H9 (cell line): ENCODE results near the gene PER2. TPM values are rescaled to one million over a fixed set of nuclear protein-coding genes. Genes with fewer than 3 reads are reported as not detected.

Source experiments
- DNase-seq: peaks from one replicate; pipeline ENCODE4 v3.0.0-alpha.2; 2017
- H2AFZ ChIP-seq: one replicate; pipeline ENCODE4 v1.6.1; 2013; ENCODE audit warnings: mild to moderate bottlenecking, low read length, control low read depth, moderate library complexity
- H2AK5ac ChIP-seq: 2 replicates; pipeline ENCODE4 v1.6.1; 2013; ENCODE audit warnings: low read length, control low read depth, mixed read lengths; ENCODE audit not compliant: insufficient read length
- H2BK120ac ChIP-seq: one replicate; pipeline ENCODE4 v1.6.1; 2013; ENCODE audit warnings: low read depth, mild to moderate bottlenecking, low read length, control low read depth, inconsistent platforms; ENCODE audit not compliant: poor library complexity, severe bottlenecking
- H2BK12ac ChIP-seq: 2 replicates; pipeline ENCODE4 v1.6.1; 2013; ENCODE audit warnings: low read length, control low read depth, mixed read lengths, low read depth; ENCODE audit not compliant: insufficient read length
- H2BK15ac ChIP-seq: 2 replicates; pipeline ENCODE4 v1.6.1; 2013; ENCODE audit warnings: low read depth, low read length, control low read depth
- H2BK20ac ChIP-seq: one replicate; pipeline ENCODE4 v1.6.1; 2013; ENCODE audit warnings: low read depth, mild to moderate bottlenecking, low read length, control low read depth, inconsistent platforms; ENCODE audit not compliant: poor library complexity, severe bottlenecking
- H2BK5ac ChIP-seq: 2 replicates; pipeline ENCODE4 v1.6.1; 2013; ENCODE audit warnings: low read length, control low read depth, mixed read lengths; ENCODE audit not compliant: insufficient read length
- H3K14ac ChIP-seq: 2 replicates; pipeline ENCODE4 v1.6.1; 2013; ENCODE audit warnings: low read length, control low read depth; ENCODE audit not compliant: insufficient read depth
- H3K18ac ChIP-seq: 2 replicates; pipeline ENCODE4 v1.6.1; 2013; ENCODE audit warnings: low read depth, mild to moderate bottlenecking, mixed read lengths, low read length, control low read depth; ENCODE audit not compliant: insufficient read length
- H3K23ac ChIP-seq: 2 replicates; pipeline ENCODE4 v1.6.1; 2013; ENCODE audit warnings: low read length, control low read depth, mixed read lengths, low read depth; ENCODE audit not compliant: insufficient read length
- H3K23me2 ChIP-seq: 2 replicates; pipeline ENCODE4 v1.6.1; 2013; ENCODE audit warnings: low read depth, mild to moderate bottlenecking, mixed read lengths, low read length, control low read depth; ENCODE audit not compliant: insufficient read length, poor library complexity, severe bottlenecking
- H3K27ac ChIP-seq: 2 replicates; pipeline ENCODE4 v1.5.1; 2013; ENCODE audit warnings: low read length, control low read depth, mixed read lengths, low read depth; ENCODE audit not compliant: insufficient read length
- H3K27me3 ChIP-seq: 2 replicates; pipeline ENCODE4 v1.6.1; 2013; ENCODE audit warnings: low read length, control low read depth, inconsistent platforms; ENCODE audit not compliant: insufficient read depth
- H3K4ac ChIP-seq: 2 replicates; pipeline ENCODE4 v1.6.1; 2013; ENCODE audit warnings: low read depth, mild to moderate bottlenecking, control low read depth, inconsistent platforms, low read length, moderate library complexity
- H3K4me1 ChIP-seq: 2 replicates; pipeline ENCODE4 v1.6.1; 2013; ENCODE audit warnings: low read length, control low read depth, inconsistent platforms; ENCODE audit not compliant: insufficient read depth
- H3K4me2 ChIP-seq: 2 replicates; pipeline ENCODE4 v1.6.1; 2013; ENCODE audit warnings: low read length, control low read depth, mixed read lengths; ENCODE audit not compliant: insufficient read length, insufficient read depth
- H3K56ac ChIP-seq: 2 replicates; pipeline ENCODE4 v1.6.1; 2013; ENCODE audit warnings: low read depth, mild to moderate bottlenecking, mixed read lengths, low read length, control low read depth; ENCODE audit not compliant: insufficient read length
- H3K79me1 ChIP-seq: 2 replicates; pipeline ENCODE4 v1.6.1; 2013; ENCODE audit warnings: low read depth, mild to moderate bottlenecking, moderate library complexity, low read length, control low read depth, inconsistent platforms; ENCODE audit not compliant: insufficient read depth, poor library complexity, severe bottlenecking
- H3K79me2 ChIP-seq: 2 replicates; pipeline ENCODE4 v1.6.1; 2013; ENCODE audit warnings: low read length, control low read depth, inconsistent platforms; ENCODE audit not compliant: insufficient read depth
- H3K9ac ChIP-seq: 2 replicates; pipeline ENCODE4 v1.6.1; 2013; ENCODE audit warnings: low read length, control low read depth, mixed read lengths; ENCODE audit not compliant: insufficient read length; ENCODE audit errors: extremely low read depth
- H3K9me3 ChIP-seq: one replicate; pipeline ENCODE4 v1.6.1; 2013; ENCODE audit warnings: low read depth, low read length, inconsistent platforms; ENCODE audit not compliant: control insufficient read depth
- H3T11ph ChIP-seq: one replicate; pipeline ENCODE4 v1.6.1; 2013; ENCODE audit warnings: mild to moderate bottlenecking, low read length, control low read depth, inconsistent platforms
- H4K20me1 ChIP-seq: one replicate; pipeline ENCODE4 v1.6.1; 2013; ENCODE audit not compliant: control insufficient read depth, insufficient read length, insufficient read depth
- H4K5ac ChIP-seq: 2 replicates; pipeline ENCODE4 v1.6.1; 2013; ENCODE audit warnings: low read depth, mild to moderate bottlenecking, mixed read lengths, low read length, control low read depth; ENCODE audit not compliant: insufficient read length
- H4K8ac ChIP-seq: replicated peaks from 2 replicates; pipeline ENCODE4 v1.6.1; 2013; ENCODE audit warnings: low read length, control low read depth, mixed read lengths, low read depth; ENCODE audit not compliant: insufficient read length
- H4K91ac ChIP-seq: 2 replicates; pipeline ENCODE4 v1.6.1; 2013; ENCODE audit warnings: low read depth, mild to moderate bottlenecking, moderate library complexity, mixed read lengths, low read length, control low read depth; ENCODE audit not compliant: insufficient read length
- H3K27ac Mint-ChIP-seq, 3 experiments: 2 replicates in 2 of 3; 3 replicates in 1 of 3; pipeline ENCODE4 v1.8.0; 2020 to 2021; ENCODE audit warnings: mixed read lengths in 3 of 3, mild to moderate bottlenecking in 1 of 3, moderate library complexity in 1 of 3
- H3K27me3 Mint-ChIP-seq: 2 replicates; pipeline ENCODE4 v1.8.0; 2021; ENCODE audit warnings: low read depth, mild to moderate bottlenecking, moderate library complexity, mixed read lengths
- H3K36me3 Mint-ChIP-seq, 3 experiments: 2 replicates in 2 of 3; 3 replicates in 1 of 3; pipeline ENCODE4 v1.8.0; 2020 to 2021; ENCODE audit warnings: low read depth in 3 of 3, mixed read lengths in 3 of 3; ENCODE audit not compliant: insufficient read depth in 1 of 3
- H3K4me1 Mint-ChIP-seq, 2 experiments: 2 replicates each; pipeline ENCODE4 v1.8.0; 2020; ENCODE audit warnings: mixed read lengths in 2 of 2
- H3K4me3 Mint-ChIP-seq, 2 experiments: 2 replicates in 1 of 2; 3 replicates in 1 of 2; pipeline ENCODE4 v1.8.0; 2020 to 2021; ENCODE audit warnings: mild to moderate bottlenecking in 2 of 2, mixed read lengths in 2 of 2, moderate library complexity in 1 of 2
- H3K9me3 Mint-ChIP-seq, 2 experiments: 2 replicates in 1 of 2; 3 replicates in 1 of 2; pipeline ENCODE4 v1.8.0; 2020; ENCODE audit warnings: mild to moderate bottlenecking in 2 of 2, mixed read lengths in 2 of 2, moderate library complexity in 1 of 2
- CTCF ChIP-seq: fragments of 200-600 bp; sonication (generic); conservative IDR thresholded peaks from 3 replicates; pipeline ENCODE4 v1.8.0; 2021; ENCODE audit warnings: antibody characterized with exemption, mild to moderate bottlenecking
- WGBS: extraction: QIAGEN DNeasy Blood & Tissue Kit; methylation state at CpG from one replicate; pipeline ENCODE4 v1.1.7; 2013; ENCODE audit warnings: missing lambda C conversion rate, low lambda C conversion rate, mixed read lengths; ENCODE audit not compliant: insufficient read length; ENCODE audit errors: extremely low coverage; 5-methylcytosine and 5-hydroxymethylcytosine counted together
- total RNA-seq: library from RNA; stranded (reverse); gene quantifications from 2 replicates; pipeline ENCODE4 v1.2.1, GENCODE V29; 2021

Gene PER2
- total RNA-seq, 1 experiment from 2014 or later: 12.9 TPM

- TF ChIP-seq CTCF: no peak
- Histone ChIP-seq H3K18ac (no peak overlapping the region), H3K79me1 (no peaks in the 10 kb centered on the region), H2BK5ac (no peak overlapping the region), H3K4me1 (no peaks in the 10 kb centered on the region), H3K4ac (no peak overlapping the region), H4K8ac (no peak overlapping the region), H3K79me2 (no peaks in the 10 kb centered on the region), H4K20me1 (no peaks in the 10 kb centered on the region), H3K27me3 (no peaks in the 10 kb centered on the region), H2AFZ (no peak overlapping the region), H3K23me2 (no peaks in the 10 kb centered on the region), H3K14ac (no peak overlapping the region), H3K9me3 (no peaks in the 10 kb centered on the region), H2BK20ac (no peak overlapping the region), H4K5ac (no peak overlapping the region), H4K91ac (no peak overlapping the region), H2BK120ac (no peak overlapping the region), H2AK5ac (no peak overlapping the region), H3K27ac (no peak overlapping the region), H3K9ac (no peak overlapping the region), H3K23ac (no peak overlapping the region), H2BK12ac (no peak overlapping the region), H3T11ph (no peak overlapping the region), H2BK15ac (no peak overlapping the region), H3K56ac (no peak overlapping the region), H3K4me2 (no peak overlapping the region)
- peaks cover 6 to 36% (median 19%) of the 10 kb centered on the region in 3 experiments; a peak in 6 of 7 replicates for H3K36me3 Mint-ChIP-seq
- H3K27me3 Mint-ChIP-seq: no peaks in the 10 kb centered on the region; the same call in 1 of the 2 replicates
- H3K4me3 Mint-ChIP-seq: no peak overlapping the region
- H3K9me3 Mint-ChIP-seq: no peaks in the 10 kb centered on the region
- no peak overlapping the region for H3K27ac Mint-ChIP-seq
- H3K4me1 Mint-ChIP-seq: peaks cover 0 to 2% of the 10 kb centered on the region in 2 experiments; a peak in 2 of 4 replicates
- DNase-seq: no peak
- no CpG with 5 or more reads among the region's 11 CpGs for WGBS
These were observed 36.4 kb downstream of the PER2 start for GRCh38 chr2:238251986-238252385.
